ENCODE data around the gene GATA1. TPM values are rescaled to one million over a fixed set of nuclear protein-coding genes. Genes with fewer than 3 reads are reported as not detected.

The GATA1 gene
- total and polyA plus RNA-seq, 10 of the 15 experiments (the other 5 are each of a cell fraction or from before 2014, with no cell fraction given): 0.24 to 0.36 TPM; not detected in 8

DNA sequence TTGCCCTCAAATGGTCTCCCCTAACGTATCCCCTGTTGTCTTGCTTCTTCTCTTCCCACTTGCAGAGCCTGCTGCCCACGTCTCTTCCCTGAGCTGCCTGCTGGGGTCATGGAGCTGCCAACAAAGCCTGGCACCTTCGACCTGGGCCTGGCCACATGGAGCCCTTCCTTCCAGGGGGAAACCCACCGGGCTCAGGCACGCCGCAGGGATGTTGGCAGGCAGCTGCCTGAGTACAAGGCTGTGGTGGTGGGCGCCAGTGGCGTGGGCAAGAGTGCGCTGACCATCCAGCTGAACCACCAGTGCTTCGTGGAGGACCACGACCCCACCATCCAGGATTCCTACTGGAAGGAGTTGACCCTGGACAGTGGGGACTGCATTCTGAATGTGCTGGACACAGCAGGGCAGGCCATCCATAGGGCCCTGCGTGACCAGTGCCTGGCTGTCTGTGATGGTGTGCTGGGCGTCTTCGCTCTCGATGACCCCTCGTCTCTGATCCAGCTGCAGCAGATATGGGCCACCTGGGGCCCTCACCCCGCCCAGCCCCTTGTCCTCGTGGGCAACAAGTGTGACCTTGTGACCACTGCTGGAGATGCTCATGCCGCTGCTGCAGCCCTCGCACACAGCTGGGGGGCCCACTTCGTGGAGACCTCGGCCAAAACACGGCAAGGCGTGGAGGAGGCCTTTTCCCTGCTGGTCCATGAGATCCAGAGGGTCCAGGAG, 42.8 kb downstream of the GATA1 start (continued):
- TF ChIP-seq ZSCAN29 (IDR thresholded peaks at IDR 0.05): no peak
- TF ChIP-seq, protein P1, sequence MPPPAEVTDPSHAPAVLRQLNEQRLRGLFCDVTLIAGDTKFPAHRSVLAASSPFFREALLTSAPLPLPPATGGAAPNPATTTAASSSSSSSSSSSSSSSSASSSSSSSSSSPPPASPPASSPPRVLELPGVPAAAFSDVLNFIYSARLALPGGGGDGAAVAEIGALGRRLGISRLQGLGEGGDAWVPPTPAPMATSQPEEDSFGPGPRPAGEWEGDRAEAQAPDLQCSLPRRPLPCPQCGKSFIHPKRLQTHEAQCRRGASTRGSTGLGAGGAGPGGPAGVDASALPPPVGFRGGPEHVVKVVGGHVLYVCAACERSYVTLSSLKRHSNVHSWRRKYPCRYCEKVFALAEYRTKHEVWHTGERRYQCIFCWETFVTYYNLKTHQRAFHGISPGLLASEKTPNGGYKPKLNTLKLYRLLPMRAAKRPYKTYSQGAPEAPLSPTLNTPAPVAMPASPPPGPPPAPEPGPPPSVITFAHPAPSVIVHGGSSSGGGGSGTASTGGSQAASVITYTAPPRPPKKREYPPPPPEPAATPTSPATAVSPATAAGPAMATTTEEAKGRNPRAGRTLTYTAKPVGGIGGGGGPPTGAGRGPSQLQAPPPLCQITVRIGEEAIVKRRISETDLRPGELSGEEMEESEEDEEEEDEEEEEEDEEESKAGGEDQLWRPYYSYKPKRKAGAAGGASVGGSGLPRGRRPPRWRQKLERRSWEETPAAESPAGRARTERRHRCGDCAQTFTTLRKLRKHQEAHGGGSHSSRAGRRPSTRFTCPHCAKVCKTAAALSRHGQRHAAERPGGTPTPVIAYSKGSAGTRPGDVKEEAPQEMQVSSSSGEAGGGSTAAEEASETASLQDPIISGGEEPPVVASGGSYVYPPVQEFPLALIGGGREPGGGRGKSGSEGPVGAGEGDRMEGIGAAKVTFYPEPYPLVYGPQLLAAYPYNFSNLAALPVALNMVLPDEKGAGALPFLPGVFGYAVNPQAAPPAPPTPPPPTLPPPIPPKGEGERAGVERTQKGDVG (CRISPR knock-in tag; IDR thresholded peaks at IDR 0.05): no peak
- TF ChIP-seq, protein P2, sequence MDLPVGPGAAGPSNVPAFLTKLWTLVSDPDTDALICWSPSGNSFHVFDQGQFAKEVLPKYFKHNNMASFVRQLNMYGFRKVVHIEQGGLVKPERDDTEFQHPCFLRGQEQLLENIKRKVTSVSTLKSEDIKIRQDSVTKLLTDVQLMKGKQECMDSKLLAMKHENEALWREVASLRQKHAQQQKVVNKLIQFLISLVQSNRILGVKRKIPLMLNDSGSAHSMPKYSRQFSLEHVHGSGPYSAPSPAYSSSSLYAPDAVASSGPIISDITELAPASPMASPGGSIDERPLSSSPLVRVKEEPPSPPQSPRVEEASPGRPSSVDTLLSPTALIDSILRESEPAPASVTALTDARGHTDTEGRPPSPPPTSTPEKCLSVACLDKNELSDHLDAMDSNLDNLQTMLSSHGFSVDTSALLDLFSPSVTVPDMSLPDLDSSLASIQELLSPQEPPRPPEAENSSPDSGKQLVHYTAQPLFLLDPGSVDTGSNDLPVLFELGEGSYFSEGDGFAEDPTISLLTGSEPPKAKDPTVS (IDR thresholded peaks at IDR 0.05; ENCODE audit: low read depth, low read length): no peak
- no peak for TF ChIP-seq IRF4 (IDR thresholded peaks at IDR 0.05; ENCODE audit: low read depth, low read length)
- no peak for TF ChIP-seq WRNIP1 (IDR thresholded peaks at IDR 0.05; ENCODE audit: borderline replicate concordance, low read depth, low read length)
- no peak for TF ChIP-seq TCF7 (IDR thresholded peaks at IDR 0.05; ENCODE audit: borderline replicate concordance)
- TF ChIP-seq, protein P3, sequence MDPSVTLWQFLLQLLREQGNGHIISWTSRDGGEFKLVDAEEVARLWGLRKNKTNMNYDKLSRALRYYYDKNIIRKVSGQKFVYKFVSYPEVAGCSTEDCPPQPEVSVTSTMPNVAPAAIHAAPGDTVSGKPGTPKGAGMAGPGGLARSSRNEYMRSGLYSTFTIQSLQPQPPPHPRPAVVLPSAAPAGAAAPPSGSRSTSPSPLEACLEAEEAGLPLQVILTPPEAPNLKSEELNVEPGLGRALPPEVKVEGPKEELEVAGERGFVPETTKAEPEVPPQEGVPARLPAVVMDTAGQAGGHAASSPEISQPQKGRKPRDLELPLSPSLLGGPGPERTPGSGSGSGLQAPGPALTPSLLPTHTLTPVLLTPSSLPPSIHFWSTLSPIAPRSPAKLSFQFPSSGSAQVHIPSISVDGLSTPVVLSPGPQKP (IDR thresholded peaks at IDR 0.05; ENCODE audit: low read depth, low read length): no peak
- TF ChIP-seq, protein P4, sequence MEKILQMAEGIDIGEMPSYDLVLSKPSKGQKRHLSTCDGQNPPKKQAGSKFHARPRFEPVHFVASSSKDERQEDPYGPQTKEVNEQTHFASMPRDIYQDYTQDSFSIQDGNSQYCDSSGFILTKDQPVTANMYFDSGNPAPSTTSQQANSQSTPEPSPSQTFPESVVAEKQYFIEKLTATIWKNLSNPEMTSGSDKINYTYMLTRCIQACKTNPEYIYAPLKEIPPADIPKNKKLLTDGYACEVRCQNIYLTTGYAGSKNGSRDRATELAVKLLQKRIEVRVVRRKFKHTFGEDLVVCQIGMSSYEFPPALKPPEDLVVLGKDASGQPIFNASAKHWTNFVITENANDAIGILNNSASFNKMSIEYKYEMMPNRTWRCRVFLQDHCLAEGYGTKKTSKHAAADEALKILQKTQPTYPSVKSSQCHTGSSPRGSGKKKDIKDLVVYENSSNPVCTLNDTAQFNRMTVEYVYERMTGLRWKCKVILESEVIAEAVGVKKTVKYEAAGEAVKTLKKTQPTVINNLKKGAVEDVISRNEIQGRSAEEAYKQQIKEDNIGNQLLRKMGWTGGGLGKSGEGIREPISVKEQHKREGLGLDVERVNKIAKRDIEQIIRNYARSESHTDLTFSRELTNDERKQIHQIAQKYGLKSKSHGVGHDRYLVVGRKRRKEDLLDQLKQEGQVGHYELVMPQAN (conservative IDR thresholded peaks at IDR 0.05): no peak
- no peak for TF ChIP-seq CREB1 (IDR thresholded peaks at IDR 0.05; ENCODE audit: low read depth)

Measured in GM12878 (cell line).